NCI-H1694 treated with DMSO at 0.1 percent for 48 hours (cell line): ENCODE measurements around the gene PCDHA1.

ENCODE experiments used
- DNase-seq: peaks from one replicate; lab custom pipeline; 2025; lab: John Stamatoyannopoulos, UW

PCDHA1 gene

DNA sequence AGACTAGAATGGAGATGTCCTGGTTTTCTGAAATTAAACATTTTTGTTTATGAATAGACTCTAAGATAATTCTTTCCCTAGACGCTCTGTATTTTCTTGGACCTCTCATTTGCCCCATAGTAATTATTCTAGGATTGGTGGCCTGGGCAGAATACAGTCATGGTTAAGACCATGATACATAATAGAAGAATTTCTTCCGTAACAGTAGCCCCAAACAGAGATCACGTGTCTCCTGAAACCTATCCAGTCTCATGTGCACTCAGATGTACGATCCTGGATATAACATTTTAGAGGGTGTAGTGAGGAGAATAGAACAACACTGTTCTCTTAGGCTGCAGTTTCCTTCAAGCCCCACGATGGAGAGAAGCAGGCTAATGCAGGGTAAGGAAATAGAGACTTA, 202.7 kb downstream of the PCDHA1 start:
- DNase-seq, result no peak

DNA sequence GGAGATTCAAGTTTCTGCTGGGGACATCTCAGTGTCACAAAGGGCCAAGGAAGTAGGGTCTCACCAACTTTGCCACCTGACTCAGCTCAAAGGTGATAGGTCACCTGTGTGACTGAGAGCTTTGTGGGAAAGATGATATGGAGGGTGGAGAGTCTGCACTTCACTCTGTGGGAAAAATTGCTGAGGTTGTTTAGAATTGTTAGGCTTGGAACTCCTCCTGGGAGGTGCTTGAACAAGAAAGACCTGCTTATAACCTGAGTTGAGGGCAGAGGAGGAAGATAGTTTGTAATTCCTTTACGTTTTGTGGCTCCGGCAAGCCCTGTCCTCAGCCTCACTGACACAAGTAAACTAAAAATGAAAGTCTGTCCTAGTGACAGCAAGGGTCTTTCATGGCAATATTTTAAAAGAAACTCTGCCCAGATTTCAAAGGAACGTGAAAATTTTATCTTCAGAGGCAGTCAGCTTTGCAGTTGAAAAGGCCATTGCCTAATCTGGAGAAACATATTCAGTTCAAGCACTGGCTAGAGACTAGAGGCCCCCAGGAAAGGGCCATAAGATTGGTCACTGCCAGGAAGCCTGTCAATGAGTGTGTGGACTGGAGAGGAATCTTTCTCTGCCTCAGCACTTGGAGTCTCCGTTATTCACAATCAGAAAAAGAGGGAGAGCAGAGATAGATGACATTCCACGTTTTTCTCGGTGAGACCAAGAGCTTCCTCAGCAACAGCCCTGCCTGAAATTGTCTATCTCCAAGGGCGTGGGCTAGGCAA, 203.5 kb downstream of the PCDHA1 start:
- no peak for DNase-seq

DNA sequence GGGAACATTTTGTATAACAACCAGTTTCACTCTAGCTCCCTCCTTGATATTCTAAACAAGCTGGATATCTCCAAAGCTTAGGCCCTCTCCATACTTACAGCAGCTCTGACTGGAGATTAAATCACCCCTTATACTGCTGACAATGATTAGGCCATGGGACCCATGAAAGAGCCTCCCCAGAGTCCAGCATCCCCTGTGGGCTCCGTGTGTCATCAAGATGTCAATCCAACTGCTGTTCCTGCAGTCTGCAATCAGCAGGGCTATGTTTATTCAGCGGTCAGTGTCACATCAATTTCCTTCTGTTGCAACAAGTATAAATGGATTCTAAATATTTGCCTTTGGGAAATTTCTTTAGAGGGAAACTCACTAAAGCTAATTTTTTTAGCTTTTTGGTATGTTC, 206.9 kb downstream of the PCDHA1 start:
- no peak for DNase-seq

- DNase-seq, result no peak
Measured at GRCh38 chr5:140996060-140996459, 210.1 kb downstream of the PCDHA1 start.

GRCh38 chr5:140998921-140999410, 213.0 kb downstream of the PCDHA1 start:
- no peak for DNase-seq

DNA sequence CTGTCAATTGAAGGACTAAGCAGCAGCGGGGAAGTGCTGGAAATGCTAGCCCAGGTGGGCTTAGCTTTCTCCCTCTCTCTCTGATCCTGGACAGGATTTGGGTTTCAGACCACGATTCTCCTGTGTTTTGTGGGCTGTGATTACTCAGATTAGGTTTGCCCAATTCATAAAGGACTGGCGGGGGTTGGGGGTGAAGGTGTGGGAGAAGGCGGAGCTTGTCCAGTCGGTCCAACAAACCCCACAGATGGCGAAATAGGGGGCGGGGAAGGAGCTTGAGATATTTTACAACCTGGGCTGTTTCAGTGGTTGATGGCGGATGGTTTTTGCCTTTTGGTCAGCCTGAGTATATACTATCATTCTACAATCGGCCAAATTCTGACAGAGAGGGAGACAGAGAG, 215.5 kb downstream of the PCDHA1 start:
- DNase-seq, result no peak

- DNase-seq, result no peak
Measured at GRCh38 chr5:141001844-141002604, 216.1 kb downstream of the PCDHA1 start.

DNA sequence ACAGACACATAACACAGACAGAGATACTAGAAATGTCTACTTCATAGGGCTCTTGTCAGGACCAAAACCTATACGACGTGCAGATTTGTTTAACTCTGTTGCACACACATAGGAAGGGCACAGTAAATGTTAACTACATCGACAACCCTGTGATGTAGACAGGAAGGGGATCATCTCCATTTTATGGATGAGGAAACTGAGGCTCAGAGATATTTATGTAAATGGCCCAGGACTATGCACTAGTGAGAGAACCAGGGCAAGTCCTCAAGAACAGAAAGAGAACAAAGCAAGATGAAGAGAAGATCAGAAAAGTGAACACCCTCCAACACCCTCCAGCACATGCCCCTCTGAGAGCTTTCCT, 216.6 kb downstream of the PCDHA1 start:
- DNase-seq, result no peak

DNA sequence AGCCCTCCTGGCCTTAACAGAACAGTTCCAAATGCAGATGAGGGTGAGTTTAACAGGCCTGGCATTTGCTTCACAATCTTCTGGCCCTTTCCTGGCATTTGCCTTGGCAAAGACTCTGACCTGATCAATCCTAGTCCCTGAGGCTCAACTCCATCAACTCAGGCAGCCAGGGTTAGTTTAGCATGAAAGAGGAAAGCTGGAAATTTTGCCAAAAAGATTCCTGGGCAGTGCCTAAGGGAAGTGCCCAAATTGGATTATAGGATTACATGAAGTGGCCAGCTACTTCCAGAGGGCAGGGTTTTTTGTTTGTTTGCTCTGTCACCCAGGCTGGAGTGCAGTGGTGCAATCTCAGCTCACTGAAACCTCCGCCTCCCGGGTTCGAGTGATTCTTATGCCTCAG, 217.1 kb downstream of the PCDHA1 start:
- DNase-seq, result no peak

- DNase-seq, result no peak
Measured at GRCh38 chr5:141003791-141004611, 218.1 kb downstream of the PCDHA1 start.

DNA sequence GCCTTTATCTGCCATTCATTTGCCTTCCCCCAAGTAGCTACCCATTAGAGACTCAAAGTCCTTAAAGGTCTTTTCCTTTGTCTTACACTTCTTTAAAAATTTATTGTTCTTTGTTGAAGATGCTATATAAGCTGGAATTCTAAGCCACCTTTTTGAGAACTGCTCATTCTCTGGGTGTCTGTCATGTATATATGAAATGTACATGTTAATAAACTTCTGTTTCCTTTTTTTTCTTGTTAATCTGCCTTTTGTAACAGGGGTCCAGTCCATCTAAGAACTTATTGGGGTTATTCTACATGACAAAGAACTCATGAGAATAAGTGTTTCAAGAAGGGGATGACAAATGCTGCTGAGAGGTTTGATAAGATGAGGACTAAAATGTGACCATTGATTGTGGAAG, 221.9 kb downstream of the PCDHA1 start:
- DNase-seq, result no peak

DNA sequence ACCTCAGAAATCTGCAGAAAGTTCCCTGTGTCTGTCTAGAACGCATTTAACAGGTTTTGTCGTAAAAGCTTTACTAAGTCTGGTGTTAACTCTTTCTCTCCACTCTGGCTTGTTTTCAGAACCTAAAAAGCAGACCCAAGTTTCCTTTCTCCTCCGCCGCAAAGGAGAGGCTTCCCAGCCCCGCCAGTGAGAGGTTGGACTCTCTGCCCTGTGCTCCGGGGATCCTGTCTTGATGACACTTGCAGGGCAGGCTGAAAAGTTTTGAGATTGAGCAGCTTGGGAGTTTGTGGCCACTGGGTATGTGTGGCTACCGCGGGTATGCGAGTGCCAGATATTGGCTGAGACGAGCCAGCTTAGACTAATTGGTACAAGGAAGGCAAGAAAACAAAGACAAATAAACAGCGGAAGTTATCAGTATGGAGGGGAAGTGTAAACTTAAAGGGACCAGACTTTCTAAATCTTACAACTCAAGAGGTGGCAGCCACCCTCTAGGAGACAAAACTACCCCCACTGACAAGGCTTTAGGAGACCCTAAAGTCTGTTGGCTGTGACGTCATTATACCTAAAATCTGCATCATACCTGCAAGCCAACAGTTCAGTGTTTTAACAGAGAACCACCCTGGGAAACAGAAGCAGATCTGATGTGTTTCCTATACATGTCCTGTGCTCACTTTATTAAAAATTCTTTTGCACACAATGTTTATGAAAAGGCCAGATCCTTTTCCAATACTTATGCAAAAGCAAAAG, 224.3 kb downstream of the PCDHA1 start:
- no peak for DNase-seq

- DNase-seq, result no peak
Measured at GRCh38 chr5:141017943-141018342, 232.0 kb downstream of the PCDHA1 start.

GRCh38 chr5:141022384-141022783, 236.4 kb downstream of the PCDHA1 start:
- DNase-seq, result no peak

- DNase-seq, result no peak
Measured at GRCh38 chr5:141031006-141031405, 245.1 kb downstream of the PCDHA1 start.

- DNase-seq, result no peak
Measured at GRCh38 chr5:141032626-141033025, 246.7 kb downstream of the PCDHA1 start.

- no peak for DNase-seq
Measured at GRCh38 chr5:141039061-141039460, 253.1 kb downstream of the PCDHA1 start.

DNA sequence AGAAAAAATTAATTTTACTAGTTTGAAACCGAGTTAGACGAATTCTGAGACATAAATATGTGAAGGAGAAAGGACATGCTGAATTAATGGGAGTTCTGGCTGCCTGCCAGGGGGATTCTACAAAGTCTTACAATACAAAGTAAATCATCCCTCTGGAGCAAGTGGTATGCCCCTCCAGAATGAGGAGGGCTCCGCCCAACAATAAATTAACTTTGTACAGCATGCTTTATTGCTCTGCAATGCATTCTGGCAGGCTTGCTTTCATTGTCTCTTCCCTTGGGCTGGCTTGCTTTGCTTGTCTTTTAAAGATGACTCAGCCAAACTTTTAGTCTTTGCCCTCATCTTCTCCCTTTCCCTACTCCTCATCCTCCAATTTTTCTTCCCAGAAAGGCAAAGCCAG, 253.6 kb downstream of the PCDHA1 start:
- DNase-seq, result no peak

- peak; percentile 85 for DNase-seq
Measured at GRCh38 chr5:141040093-141040770, 254.3 kb downstream of the PCDHA1 start.

DNA sequence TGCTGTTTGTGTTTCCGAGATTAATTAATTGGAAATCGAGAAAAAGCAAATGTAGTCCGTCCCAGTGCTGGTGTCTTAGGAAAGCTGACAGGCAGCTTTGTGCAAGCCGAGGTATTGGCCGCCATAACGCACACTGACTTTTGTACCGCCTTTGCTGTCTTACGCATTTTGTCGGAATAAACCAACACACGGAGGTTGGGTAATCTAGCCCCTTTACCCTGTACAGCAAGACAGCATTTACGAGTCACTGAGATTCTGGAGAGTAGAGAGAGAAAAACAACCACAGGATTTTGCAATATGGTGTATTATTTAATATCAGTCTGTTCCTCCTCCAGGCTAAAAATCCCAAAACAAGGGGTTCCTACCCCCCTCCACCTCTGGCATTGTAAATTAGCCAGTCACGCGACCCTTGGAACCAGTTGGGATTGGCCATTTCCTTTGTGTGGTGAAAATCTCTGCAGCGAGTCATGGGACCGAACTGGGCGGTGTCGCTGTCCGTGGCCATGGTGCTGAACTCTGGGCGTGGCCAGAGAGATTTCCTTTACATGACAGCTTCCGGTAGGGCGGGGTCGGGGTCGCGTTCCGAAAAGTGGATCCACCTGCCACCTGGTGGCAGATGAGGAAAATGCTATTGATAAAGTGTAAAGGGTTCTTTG, 255.0 kb downstream of the PCDHA1 start:
- DNase-seq, result peak; percentile 97

- DNase-seq, result no peak
Measured at GRCh38 chr5:141041427-141041785, 255.5 kb downstream of the PCDHA1 start.
